NCI-H1436 (cell line): ENCODE data around the gene KANSL1.
A peak's percentile ranks its signal among the peaks of the same experiment; 100 is the strongest.
"Not testable (repeated sequence)": the region's sequence is repeated elsewhere in the genome, so short reads cannot be mapped to it uniquely, and the experiment has no call there.

Experiments
- DNase-seq: peaks from one replicate; lab custom pipeline; 2025; lab: John Stamatoyannopoulos, UW

KANSL1 gene

GRCh38 chr17:46019408-46019925, 173.8 kb downstream of the KANSL1 start:
- DNase-seq, result not testable (repeated sequence)

DNA sequence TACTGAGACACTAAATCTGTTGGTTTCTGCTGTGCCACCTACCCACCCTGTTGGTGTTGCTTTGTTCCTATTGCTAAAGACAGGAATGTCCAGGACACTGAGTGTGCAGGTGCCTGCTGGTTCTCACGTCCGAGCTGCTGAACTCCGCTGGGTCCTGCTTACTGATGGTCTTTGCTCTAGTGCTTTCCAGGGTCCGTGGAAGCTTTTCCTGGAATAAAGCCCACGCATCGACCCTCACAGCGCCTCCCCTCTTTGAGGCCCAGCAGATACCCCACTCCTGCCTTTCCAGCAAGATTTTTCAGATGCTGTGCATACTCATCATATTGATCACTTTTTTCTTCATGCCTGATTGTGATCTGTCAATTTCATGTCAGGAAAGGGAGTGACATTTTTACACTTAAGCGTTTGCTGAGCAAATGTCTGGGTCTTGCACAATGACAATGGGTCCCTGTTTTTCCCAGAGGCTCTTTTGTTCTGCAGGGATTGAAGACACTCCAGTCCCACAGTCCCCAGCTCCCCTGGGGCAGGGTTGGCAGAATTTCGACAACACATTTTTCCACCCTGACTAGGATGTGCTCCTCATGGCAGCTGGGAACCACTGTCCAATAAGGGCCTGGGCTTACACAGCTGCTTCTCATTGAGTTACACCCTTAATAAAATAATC, 179.6 kb downstream of the KANSL1 start:
- no peak for DNase-seq

GRCh38 chr17:46013127-46013501, 180.1 kb downstream of the KANSL1 start:
- DNase-seq, result no peak

GRCh38 chr17:46012506-46013079, 180.6 kb downstream of the KANSL1 start:
- DNase-seq, result no peak

- no peak for DNase-seq
These were observed 181.3 kb downstream of the KANSL1 start for GRCh38 chr17:46011711-46012505.

DNA sequence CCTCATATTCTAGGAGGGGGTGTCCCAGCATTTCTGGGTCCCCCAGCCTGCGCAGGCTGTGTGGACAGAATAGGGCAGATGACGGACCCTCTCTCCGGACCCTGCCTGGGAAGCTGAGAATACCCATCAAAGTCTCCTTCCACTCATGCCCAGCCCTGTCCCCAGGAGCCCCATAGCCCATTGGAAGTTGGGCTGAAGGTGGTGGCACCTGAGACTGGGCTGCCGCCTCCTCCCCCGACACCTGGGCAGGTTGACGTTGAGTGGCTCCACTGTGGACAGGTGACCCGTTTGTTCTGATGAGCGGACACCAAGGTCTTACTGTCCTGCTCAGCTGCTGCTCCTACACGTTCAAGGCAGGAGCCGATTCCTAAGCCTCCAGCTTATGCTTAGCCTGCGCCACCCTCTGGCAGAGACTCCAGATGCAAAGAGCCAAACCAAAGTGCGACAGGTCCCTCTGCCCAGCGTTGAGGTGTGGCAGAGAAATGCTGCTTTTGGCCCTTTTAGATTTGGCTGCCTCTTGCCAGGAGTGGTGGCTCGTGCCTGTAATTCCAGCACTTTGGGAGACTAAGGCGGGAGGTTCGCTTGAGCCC, 182.5 kb downstream of the KANSL1 start:
- DNase-seq, result no peak

- no peak for DNase-seq
These were observed 183.3 kb downstream of the KANSL1 start for GRCh38 chr17:46009681-46010596.

DNA sequence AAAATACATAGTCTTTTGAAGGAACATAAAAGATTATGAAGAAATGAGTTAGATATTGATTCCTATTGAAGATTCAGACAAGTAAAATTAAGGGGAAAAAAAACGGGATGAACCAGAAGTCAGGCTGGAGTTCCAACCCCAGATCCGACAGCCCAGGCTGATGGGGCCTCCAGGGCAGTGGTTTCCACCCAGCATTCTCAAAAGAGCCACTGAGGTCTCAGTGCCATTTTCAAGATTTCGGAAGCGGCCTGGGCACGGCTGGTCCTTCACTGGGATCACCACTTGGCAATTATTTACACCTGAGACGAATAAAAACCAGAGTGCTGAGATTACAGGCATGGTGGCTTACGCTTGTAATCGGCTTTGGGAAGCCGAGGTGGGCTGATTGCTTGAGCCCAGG, 184.6 kb downstream of the KANSL1 start:
- DNase-seq, result no peak

DNA sequence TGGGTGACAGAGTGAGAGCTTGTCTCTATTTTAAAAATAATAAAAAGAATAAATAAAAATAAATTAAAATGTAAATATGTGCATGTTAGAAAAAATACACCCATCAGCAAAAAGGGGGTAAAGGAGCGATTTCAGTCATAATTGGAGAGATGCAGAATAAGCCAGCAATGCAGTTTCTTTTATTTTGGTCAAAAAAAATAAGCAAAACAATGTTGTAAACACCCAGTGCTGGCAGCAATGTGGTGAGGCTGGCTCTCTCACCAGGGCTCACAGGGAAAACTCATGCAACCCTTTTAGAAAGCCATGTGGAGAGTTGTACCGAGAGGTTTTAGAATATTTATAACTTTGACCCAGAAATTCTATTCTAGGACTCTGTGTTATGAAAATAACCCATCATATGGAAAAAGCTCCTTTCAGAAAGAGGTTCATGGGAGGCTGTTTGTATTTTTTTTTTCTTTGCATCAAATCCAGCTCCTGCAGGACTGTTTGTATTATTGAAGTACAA, 185.7 kb downstream of the KANSL1 start:
- no peak for DNase-seq

DNA sequence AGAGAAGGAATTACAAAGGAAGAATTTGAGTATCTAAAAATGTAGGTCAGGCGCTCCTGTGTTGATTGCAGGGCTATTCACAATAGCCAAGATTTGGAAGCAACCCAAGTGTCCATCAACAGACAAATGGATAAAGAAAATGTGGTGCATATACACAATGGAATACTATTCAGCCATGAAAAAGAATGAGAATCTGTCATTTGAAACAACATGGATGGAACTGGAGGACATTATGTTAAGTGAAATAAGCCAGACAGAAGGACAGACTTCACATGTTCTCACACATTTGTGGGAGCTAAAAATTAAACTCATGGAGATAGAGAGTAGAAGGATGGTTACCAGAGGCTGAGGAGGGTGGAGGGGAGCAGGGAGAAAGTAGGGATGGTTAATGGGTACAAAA, 187.1 kb downstream of the KANSL1 start:
- not testable (repeated sequence) for DNase-seq

GRCh38 chr17:46003907-46004748, 189.1 kb downstream of the KANSL1 start:
- DNase-seq, result no peak

- DNase-seq, result no peak
These were observed 190.3 kb downstream of the KANSL1 start for GRCh38 chr17:46002973-46003316.

- DNase-seq, result peak; percentile 54
These were observed 190.8 kb downstream of the KANSL1 start for GRCh38 chr17:46002311-46002972.

GRCh38 chr17:46001390-46002310, 191.6 kb downstream of the KANSL1 start:
- DNase-seq, result no peak

GRCh38 chr17:46000757-46001156, 192.5 kb downstream of the KANSL1 start:
- DNase-seq, result no peak

DNA sequence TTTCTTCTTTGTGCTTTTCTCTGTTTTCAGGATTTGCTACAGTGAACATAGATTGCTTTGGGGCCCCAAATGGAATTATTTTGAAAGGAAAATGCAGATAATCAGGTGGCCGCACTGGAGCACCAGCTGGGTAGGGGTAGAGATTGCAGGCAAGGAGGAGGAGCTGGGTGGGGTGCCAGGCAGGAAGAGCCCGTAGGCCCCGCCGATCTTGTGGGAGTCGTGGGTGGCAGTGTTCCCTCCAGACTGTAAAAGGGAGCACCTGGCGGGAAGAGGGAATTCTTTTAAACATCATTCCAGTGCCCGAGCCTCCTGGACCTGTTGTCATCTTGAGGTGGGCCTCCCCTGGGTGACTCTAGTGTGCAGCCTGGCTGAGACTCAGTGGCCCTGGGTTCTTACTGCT, 192.9 kb downstream of the KANSL1 start:
- no peak for DNase-seq

DNA sequence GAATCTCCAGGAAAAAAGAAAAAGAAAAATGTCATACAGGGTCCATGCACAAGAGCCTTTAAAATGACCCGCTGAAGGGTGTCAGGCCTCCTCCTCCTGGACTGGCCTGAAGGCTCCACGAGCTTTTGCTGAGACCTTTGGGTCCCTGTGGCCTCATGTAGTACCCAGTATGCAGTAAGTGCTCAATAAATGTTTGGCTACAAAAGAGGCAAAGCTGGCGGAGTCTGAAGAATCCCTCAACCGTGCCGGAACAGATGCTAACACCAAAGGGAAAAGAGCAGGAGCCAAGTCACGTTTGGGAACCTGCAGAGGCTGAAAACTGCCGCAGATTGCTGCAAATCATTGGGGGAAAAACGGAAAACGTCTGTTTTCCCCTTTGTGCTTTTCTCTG, 193.3 kb downstream of the KANSL1 start:
- DNase-seq, result no peak

- no peak for DNase-seq
These were observed 194.0 kb downstream of the KANSL1 start, which contains the start of gene STH for GRCh38 chr17:45998987-45999899. TSS of gene STH (plus strand) at chr17:45999250. CDS start at chr17:45999280, 30 bp downstream.
